ENCODE measurements around the gene USP49. TPM values are rescaled to one million over a fixed set of nuclear protein-coding genes. Genes with fewer than 3 reads are reported as not detected.
A peak's percentile ranks its signal among the peaks of the same experiment; 100 is the strongest.

USP49 gene
- polyA plus RNA-seq, 10 donors: 3.4 to 7.8 (median 5.2) TPM

- DNase-seq: no peak
Measured at GRCh38 chr6:41931792-41932191, 36.6 kb upstream of the USP49 start.

- no peak for DNase-seq
Measured at GRCh38 chr6:41929924-41930323, 34.7 kb upstream of the USP49 start.

DNA sequence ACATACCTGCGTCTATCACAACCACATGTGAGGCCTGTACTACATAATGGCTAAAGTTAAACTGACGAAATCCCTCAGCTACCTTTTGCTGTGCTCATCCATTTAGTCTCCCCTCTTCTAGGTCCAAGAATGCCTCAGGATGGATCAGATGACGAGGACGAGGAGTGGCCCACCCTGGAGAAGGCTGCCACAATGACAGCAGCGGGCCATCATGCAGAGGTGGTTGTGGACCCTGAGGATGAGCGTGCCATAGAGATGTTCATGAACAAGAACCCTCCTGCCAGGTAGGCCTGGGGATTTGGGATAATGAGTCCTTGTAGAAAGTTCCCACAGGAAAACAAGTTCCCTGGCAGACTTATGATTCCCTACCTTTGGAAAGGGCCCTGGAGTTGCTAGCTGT lies 32.1 kb upstream of the USP49 start:
- no peak for DNase-seq

DNA sequence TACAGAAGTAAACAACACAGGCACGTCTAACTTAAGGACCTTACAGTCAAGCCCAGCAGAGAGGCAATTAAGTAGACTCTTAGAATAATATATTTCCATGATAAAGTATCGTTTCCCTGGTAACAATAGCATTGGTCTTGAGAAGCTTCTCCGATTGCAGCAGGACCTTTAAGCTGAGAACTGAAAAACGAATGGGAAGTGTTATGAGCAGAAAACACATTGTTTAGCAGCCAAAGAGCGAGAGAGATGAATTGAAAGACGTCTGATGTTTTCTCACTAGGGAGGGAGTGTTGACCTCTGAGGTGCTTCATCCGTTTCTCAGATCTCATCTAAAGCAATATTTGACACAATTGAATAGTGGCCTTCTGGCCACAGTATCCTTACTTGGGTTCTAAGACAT lies 27.0 kb upstream of the USP49 start:
- DNase-seq: no peak

- DNase-seq: no peak
Measured at GRCh38 chr6:41921712-41921998, 26.5 kb upstream of the USP49 start.

DNA sequence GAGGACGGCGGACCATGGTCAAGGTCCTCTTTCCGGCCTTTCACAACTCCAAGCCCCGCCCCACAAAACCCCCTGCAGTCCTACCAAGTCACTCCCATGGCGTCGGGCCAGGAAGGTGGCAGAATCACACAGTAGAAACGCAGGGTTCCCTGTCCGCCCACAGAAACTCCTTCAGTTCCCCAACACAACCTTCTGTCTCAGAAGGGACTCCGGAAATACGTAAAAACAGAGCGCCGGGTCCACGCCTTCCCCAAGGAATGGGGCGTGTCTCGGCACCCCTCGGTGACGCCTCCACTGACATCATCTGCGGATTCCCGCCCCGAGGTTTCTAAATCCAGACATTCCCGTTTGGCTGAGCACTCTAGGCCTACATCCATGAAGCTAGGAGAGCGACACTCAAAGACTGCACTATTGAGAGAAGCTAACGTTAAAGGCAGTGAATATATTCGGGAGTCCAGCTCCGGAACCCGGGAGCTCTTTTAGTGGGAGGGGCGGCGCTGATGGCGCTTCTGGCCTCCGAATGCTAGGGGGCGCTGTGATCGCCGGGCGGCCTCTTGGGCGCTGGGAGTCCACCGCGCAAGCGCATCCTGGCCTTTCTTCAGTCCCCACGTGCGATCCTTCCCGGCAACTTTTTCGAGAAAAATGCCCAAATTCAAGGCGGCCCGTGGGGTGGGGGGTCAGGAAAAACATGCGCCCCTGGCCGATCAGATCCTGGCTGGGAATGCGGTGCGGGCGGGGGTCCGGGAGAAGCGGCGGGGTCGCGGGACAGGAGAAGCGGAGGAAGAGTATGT lies 25.9 kb upstream of the USP49 start, which contains the start of the genes BYSL and MED20:
Gene BYSL, plus strand, starts transcription at position 579 of the 791 bp plus-strand sequence. Its CDS starts 64 bp downstream, at position 643.
Gene MED20, minus strand, starts transcription at position 219 of the 791 bp plus-strand sequence. Its CDS starts 121 bp downstream, at position 98.
- DNase-seq: peak; percentile 96 to 98 (median 97)

- peak in 1 of 3 donors; percentile 86 for DNase-seq
Measured at GRCh38 chr6:41917528-41917927, 22.4 kb upstream of the USP49 start.

DNA sequence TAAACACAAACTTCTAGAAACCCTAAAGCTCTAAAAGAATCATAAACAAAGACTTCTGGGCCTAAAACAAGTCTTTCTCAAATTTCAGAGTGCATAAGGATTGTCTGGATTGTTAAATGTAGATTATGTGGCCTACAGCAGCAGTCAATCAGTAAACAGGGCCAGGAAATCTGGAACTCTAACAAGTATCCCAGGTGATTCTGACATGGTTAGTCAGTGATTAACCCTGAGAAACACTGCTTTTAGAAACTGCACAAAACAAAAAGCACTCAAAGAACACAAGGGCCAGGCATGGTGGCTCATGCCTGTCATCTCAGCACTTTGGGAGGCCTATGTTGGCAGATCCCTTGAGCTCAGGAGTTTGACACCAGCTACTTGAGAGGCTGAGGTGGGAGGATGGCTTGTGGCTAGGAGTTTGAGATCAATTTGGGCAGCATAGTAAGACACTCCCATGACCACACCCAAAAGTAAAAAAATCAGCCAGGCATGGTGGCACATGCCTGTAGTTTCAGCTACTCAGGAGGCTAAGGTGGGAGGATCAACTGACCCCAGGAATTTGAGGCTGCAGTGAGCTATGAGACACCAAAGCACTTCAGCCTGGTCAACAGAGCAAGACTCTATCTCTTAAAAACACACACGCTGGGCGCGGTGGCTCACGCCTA lies 19.8 kb upstream of the USP49 start:
- no peak for DNase-seq

DNA sequence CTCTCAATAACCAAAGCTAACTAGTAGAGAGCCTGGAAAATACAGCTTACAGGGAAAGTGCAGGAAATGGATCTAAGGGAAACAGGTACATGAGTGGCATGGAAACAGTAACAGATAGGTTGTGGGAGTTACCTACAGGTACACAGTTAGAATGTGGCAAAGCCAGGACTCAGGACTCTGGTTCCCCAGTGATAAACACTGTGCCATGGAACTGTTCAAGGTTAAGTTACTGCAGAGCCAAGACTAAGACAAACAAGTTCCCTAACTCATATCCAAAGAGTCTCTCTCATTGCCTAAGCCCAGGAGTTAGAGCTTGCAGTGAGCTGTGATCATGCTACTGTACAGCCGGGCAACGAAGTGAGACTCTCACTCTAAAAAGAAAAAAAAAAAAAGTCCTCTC lies 19.2 kb upstream of the USP49 start:
- no peak for DNase-seq

GRCh38 chr6:41909727-41910126 lies 14.6 kb upstream of the USP49 start:
- no peak for DNase-seq

GRCh38 chr6:41901882-41902519 lies 6.8 kb upstream of the USP49 start:
- DNase-seq: no peak

GRCh38 chr6:41900861-41901260 lies 5.7 kb upstream of the USP49 start:
- no peak for DNase-seq

DNA sequence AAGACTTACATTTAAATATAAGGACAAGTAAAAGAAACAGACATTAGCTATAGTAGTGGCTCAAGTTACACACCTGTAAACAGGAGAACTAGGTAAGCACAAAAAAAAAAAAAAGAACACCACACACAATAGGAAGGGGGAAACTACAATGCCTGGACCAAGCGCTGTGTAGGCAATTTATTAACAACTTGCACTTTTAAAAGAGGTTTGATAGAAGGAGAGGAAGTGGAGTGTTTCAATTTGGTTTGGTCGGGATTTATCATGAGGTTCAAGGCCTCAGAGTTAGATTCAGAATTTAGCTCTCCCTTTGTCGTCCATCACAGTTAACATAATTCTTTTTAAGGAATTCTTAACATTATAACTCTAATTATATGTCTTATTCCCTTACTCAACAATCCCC lies 1.1 kb upstream of the USP49 start:
- no peak for DNase-seq

GRCh38 chr6:41894366-41895299 lies 542 bp downstream of the USP49 start:
- DNase-seq: peak in 2 of 3 donors; percentile 7 to 49

DNA sequence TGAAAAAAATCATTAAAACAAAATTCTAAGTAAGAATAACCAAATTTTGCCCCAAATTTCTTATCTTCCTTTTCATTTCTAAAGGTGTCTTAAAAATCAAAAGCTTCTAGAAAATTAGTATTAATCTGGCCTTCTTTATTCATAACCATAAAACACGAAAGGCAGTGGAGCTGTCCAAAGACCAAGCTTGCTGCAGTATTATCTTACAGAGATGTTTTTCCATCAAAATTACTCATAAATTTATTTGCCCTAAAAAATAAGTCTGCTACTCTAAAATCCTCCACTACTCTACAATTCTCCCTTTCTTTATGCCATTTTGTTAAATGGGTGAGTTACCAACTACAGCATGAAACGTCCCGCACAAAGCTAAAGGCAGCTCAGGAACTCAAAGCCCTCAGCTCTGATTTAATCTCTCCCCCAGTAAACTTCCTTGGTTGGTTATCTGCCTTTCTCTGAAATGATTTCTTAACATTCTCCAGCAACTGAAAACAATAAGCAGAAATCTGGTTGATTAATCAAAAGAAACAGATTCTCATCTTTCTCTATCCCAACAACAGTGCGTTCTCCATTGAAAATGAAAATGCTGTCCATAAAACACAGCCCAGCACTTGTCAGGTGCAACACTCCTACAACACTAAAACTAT lies 2.1 kb downstream of the USP49 start:
- DNase-seq: no peak

- peak in 1 of 3 donors; percentile 3 for DNase-seq
Measured at GRCh38 chr6:41887331-41887751, 7.8 kb downstream of the USP49 start.

DNA sequence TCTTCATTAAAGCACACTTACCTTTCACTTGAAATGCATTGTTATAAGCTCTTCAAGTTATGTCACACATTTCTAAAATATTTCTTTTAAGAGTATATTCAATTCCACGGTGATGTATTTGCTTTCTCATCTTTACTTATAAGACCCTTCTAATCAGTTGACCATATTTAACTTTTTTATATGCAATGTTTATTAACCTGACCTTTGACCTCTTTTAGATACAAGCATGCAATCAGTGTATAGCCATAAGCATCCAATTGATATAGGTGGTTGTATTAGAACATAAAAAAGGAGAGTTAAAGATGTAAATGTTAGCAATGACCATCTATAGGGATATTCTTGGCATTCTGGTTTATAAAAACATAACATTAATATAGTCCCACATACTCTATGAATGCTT lies 9.2 kb downstream of the USP49 start:
- no peak for DNase-seq

- no peak for DNase-seq
Measured at GRCh38 chr6:41884957-41885356, 10.2 kb downstream of the USP49 start.

- no peak for DNase-seq
Measured at GRCh38 chr6:41881506-41881905, 13.7 kb downstream of the USP49 start.

GRCh38 chr6:41878961-41879405 lies 16.2 kb downstream of the USP49 start:
- DNase-seq: no peak

- no peak for DNase-seq
Measured at GRCh38 chr6:41878246-41878645, 16.9 kb downstream of the USP49 start.
